Measurements from ENCODE around the gene CTSE. TPM values are rescaled to one million over a fixed set of nuclear protein-coding genes. Genes with fewer than 3 reads are reported as not detected.
A peak's percentile ranks its signal among the peaks of the same experiment; 100 is the strongest.
"Not testable (repeated sequence)": the region's sequence is repeated elsewhere in the genome, so short reads cannot be mapped to it uniquely, and the experiment has no call there.

CTSE gene
- total and polyA plus RNA-seq, 2 of the 13 experiments (the other 11 are each of a cell fraction or from before 2014, with no cell fraction given): 0.50 to 0.69 TPM

DNA sequence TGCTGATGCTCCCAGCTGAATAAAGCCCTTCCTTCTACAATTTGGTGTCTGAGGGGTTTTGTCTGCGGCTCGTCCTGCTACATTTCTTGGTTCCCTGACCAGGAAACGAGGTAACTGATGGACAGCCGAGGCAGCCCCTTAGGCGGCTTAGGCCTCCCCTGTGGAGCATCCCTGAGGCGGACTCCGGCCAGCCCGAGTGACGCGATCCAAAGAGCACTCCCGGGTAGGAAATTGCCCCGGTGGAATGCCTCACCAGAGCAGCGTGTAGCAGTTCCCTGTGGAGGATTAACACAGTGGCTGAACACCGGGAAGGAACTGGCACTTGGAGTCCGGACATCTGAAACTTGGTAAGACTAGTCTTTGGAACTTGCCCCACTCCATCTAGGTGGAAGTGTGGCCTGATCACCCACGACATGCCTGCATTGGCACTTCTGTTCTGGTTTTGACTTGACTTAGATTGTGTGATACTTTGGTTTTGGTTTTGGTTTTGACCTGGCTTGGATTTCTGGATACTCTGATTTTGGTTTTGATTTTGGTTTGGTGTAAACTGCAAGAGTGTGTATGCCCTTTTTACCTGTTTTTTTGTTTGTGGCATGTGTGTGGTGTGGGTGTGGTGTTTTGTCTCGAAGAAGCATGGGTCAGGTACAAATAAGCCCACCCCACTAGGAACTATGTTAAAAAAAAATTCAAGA lies 29.4 kb upstream of the CTSE start, which contains the start of gene RHEX (continued):
- TF ChIP-seq, protein P1, sequence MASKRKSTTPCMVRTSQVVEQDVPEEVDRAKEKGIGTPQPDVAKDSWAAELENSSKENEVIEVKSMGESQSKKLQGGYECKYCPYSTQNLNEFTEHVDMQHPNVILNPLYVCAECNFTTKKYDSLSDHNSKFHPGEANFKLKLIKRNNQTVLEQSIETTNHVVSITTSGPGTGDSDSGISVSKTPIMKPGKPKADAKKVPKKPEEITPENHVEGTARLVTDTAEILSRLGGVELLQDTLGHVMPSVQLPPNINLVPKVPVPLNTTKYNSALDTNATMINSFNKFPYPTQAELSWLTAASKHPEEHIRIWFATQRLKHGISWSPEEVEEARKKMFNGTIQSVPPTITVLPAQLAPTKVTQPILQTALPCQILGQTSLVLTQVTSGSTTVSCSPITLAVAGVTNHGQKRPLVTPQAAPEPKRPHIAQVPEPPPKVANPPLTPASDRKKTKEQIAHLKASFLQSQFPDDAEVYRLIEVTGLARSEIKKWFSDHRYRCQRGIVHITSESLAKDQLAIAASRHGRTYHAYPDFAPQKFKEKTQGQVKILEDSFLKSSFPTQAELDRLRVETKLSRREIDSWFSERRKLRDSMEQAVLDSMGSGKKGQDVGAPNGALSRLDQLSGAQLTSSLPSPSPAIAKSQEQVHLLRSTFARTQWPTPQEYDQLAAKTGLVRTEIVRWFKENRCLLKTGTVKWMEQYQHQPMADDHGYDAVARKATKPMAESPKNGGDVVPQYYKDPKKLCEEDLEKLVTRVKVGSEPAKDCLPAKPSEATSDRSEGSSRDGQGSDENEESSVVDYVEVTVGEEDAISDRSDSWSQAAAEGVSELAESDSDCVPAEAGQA (IDR thresholded peaks at IDR 0.05; ENCODE audit: low read depth): not testable (repeated sequence)
- TF ChIP-seq, protein P1 (CRISPR knock-in tag; IDR thresholded peaks at IDR 0.05; ENCODE audit: borderline replicate concordance): peak; percentile 64; the same call in 1 of the 2 replicates
- TF ChIP-seq, protein P2, sequence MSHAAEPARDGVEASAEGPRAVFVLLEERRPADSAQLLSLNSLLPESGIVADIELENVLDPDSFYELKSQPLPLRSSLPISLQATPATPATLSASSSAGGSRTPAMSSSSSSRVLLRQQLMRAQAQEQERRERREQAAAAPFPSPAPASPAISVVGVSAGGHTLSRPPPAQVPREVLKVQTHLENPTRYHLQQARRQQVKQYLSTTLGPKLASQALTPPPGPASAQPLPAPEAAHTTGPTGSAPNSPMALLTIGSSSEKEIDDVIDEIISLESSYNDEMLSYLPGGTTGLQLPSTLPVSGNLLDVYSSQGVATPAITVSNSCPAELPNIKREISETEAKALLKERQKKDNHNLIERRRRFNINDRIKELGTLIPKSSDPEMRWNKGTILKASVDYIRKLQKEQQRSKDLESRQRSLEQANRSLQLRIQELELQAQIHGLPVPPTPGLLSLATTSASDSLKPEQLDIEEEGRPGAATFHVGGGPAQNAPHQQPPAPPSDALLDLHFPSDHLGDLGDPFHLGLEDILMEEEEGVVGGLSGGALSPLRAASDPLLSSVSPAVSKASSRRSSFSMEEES (CRISPR knock-in tag; IDR thresholded peaks at IDR 0.05): 0 out of 2 replicates have a peak, but pooled peaks have one; percentile 12
- TF ChIP-seq, protein P3, sequence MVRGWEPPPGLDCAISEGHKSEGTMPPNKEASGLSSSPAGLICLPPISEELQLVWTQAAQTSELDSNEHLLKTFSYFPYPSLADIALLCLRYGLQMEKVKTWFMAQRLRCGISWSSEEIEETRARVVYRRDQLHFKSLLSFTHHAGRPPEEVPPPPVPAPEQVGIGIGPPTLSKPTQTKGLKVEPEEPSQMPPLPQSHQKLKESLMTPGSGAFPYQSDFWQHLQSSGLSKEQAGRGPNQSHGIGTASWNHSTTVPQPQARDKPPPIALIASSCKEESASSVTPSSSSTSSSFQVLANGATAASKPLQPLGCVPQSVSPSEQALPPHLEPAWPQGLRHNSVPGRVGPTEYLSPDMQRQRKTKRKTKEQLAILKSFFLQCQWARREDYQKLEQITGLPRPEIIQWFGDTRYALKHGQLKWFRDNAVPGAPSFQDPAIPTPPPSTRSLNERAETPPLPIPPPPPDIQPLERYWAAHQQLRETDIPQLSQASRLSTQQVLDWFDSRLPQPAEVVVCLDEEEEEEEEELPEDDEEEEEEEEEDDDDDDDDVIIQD (CRISPR knock-in tag; IDR thresholded peaks at IDR 0.05; ENCODE audit: low read depth): peak; percentile 33; the same call in 1 of the 2 replicates
- TF ChIP-seq, protein P4, sequence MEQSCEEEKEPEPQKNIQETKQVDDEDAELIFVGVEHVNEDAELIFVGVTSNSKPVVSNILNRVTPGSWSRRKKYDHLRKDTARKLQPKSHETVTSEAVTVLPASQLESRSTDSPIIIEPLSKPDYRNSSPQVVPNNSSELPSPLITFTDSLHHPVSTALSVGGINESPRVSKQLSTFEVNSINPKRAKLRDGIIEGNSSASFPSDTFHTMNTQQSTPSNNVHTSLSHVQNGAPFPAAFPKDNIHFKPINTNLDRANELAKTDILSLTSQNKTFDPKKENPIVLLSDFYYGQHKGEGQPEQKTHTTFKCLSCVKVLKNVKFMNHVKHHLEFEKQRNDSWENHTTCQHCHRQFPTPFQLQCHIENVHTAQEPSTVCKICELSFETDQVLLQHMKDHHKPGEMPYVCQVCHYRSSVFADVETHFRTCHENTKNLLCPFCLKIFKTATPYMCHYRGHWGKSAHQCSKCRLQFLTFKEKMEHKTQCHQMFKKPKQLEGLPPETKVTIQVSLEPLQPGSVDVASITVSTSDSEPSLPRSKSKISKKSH (CRISPR knock-in tag; IDR thresholded peaks at IDR 0.05; ENCODE audit: borderline replicate concordance): 0 out of 2 replicates have a peak, but pooled peaks have one; percentile 62
- TF ChIP-seq ZKSCAN8 (CRISPR knock-in tag; IDR thresholded peaks at IDR 0.05; ENCODE audit: borderline replicate concordance): peak; percentile 43; the same call in 1 of the 2 replicates
- peak; percentile 12; the same call in 1 of the 2 replicates for TF ChIP-seq ZNF737 (CRISPR knock-in tag; IDR thresholded peaks at IDR 0.05; ENCODE audit: borderline replicate concordance)
- TF ChIP-seq KAT7 (CRISPR knock-in tag; IDR thresholded peaks at IDR 0.05; ENCODE audit: borderline replicate concordance): peak; percentile 91
- TF ChIP-seq DMAP1 (CRISPR knock-in tag; IDR thresholded peaks at IDR 0.05): peak; percentile 49; the same call in 1 of the 2 replicates
- TF ChIP-seq NONO (IDR thresholded peaks at IDR 0.05): not testable (repeated sequence)
- TF ChIP-seq NONO (CRISPR knock-in tag; conservative IDR thresholded peaks at IDR 0.05): peak; percentile 33; the same call in 1 of the 2 replicates
- TF ChIP-seq ZNF230 (CRISPR knock-in tag; IDR thresholded peaks at IDR 0.05): peak; percentile 74; the same call in 1 of the 2 replicates
- TF ChIP-seq ZNF441 (CRISPR knock-in tag; IDR thresholded peaks at IDR 0.05; ENCODE audit: borderline replicate concordance): peak; percentile 54
- 0 out of 2 replicates have a peak, but pooled peaks have one; percentile 19 for TF ChIP-seq TOE1 (CRISPR knock-in tag; IDR thresholded peaks at IDR 0.05)
- peak; percentile 49; the same call in 1 of the 2 replicates for TF ChIP-seq ZNF792 (CRISPR knock-in tag; IDR thresholded peaks at IDR 0.05)
- TF ChIP-seq ZNF816 (CRISPR knock-in tag; IDR thresholded peaks at IDR 0.05; ENCODE audit: borderline replicate concordance): 0 out of 2 replicates have a peak, but pooled peaks have one; percentile 45
- TF ChIP-seq, protein P5, sequence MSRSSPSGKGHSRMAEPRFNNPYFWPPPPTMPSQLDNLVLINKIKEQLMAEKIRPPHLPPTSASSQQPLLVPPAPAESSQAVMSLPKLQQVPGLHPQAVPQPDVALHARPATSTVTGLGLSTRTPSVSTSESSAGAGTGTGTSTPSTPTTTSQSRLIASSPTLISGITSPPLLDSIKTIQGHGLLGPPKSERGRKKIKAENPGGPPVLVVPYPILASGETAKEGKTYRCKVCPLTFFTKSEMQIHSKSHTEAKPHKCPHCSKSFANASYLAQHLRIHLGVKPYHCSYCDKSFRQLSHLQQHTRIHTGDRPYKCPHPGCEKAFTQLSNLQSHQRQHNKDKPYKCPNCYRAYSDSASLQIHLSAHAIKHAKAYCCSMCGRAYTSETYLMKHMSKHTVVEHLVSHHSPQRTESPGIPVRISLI (CRISPR knock-in tag; IDR thresholded peaks at IDR 0.05; ENCODE audit: borderline replicate concordance): 0 out of 2 replicates have a peak, but pooled peaks have one; percentile 10

Measured in HepG2 (cell line).